Left lung (tissue), 10 donors: ENCODE data around the gene CYP3A5. TPM values are rescaled to one million over a fixed set of nuclear protein-coding genes. Genes with fewer than 3 reads are reported as not detected.
"Not testable (repeated sequence)": the region's sequence is repeated elsewhere in the genome, so short reads cannot be mapped to it uniquely, and the experiment has no call there.

ENCODE experiments used
- ATAC-seq: fragments of 200-7000 bp; cut with Tn5 transposase; one replicate; pipeline ENCODE4 v1.9.1; 2020; ENCODE audit warnings: moderate library complexity
- DNase-seq, 4 donors: peaks; one replicate each; pipeline ENCODE4 v3.0.0-alpha.2; 2013 to 2020
- H3K27ac ChIP-seq, 2 donors: fragments of 200-600 bp; sonication (generic) in 1 of 2; one replicate each; pipeline versions ENCODE4 v1.5.0 to v1.8.0; 2020 to 2021
- H3K27me3 ChIP-seq, 2 donors: fragments of 200-600 bp; sonication (generic) in 1 of 2; one replicate each; pipeline versions ENCODE4 v1.5.0 to v1.8.0; 2020 to 2021
- H3K36me3 ChIP-seq, 2 donors: fragments of 200-600 bp; sonication (generic) in 1 of 2; one replicate each; pipeline versions ENCODE4 v1.5.0 to v1.8.0; 2020 to 2021
- H3K4me1 ChIP-seq, 2 donors: fragments of 200-600 bp; one replicate each; pipeline ENCODE4 v1.8.0; 2021
- H3K4me3 ChIP-seq, 2 donors: fragments of 200-600 bp; sonication (generic) in 1 of 2; one replicate each; pipeline versions ENCODE4 v1.5.0 to v1.8.0; 2020 to 2021; ENCODE audit warnings: mild to moderate bottlenecking in 1 of 2
- H3K9me3 ChIP-seq, 2 donors: fragments of 200-600 bp; sonication (generic) in 1 of 2; one replicate each; pipeline versions ENCODE4 v1.5.0 to v1.8.0; 2020 to 2021
- CTCF ChIP-seq, 2 donors: fragments of 200-600 bp; sonication (generic) in 1 of 2; IDR thresholded peaks; one replicate each; pipeline versions ENCODE4 v1.5.0 to v1.8.0; 2021; ENCODE audit warnings: antibody characterized with exemption in 2 of 2
- intact Hi-C, 2 donors: fragments of 100-400 bp; cut with DNase I; formaldehyde crosslinking; loops; one replicate each; pipeline versions ENCODE4 v1.11.2 to v1.14.2; 2022
- polyA plus RNA-seq, 6 donors: library from polyadenylated mRNA; unstranded; fragments of 120-200 nt; gene quantifications; one replicate each; pipeline ENCODE4 v1.2.1, GENCODE V29; 2013; ENCODE audit not compliant: insufficient read length in 6 of 6
- total RNA-seq, 2 donors: library from RNA; stranded (reverse); fragmentation: NEBNext Ultra II Directional; extraction: Animal tissue kit (Norgen Biotek cat#: 25700); gene quantifications; one replicate each; pipeline ENCODE4 v1.2.1, GENCODE V29; 2021
- donor health status: DM: no; HTN: yes; CAD: no.
- donor health status: DM: no; HTN: no; CAD: no.

The CYP3A5 gene
- total and polyA plus RNA-seq, 8 donors: 5.7 to 29.5 (median 17.5) TPM

GRCh38 chr7:99653754-99654153, 26.0 kb downstream of the CYP3A5 start:
- no peak for TF ChIP-seq CTCF (IDR thresholded peaks at IDR 0.05)
- ATAC-seq (no peak), DNase-seq (no peak)
- H3K27ac ChIP-seq: no peak overlapping the region
- no peaks in the 10 kb centered on the region for H3K27me3 ChIP-seq
- no peaks in the 10 kb centered on the region for H3K4me1 ChIP-seq
- no peaks in the 10 kb centered on the region for H3K36me3 ChIP-seq
- H3K4me3 ChIP-seq: no peak overlapping the region
- intact Hi-C loops: no loop called here
- H3K9me3 ChIP-seq: no peaks in the 10 kb centered on the region

GRCh38 chr7:99653269-99653668, 26.5 kb downstream of the CYP3A5 start:
- H3K9me3 ChIP-seq, H3K36me3 ChIP-seq, H3K4me3 ChIP-seq, H3K27ac ChIP-seq, DNase-seq, intact Hi-C loops, H3K4me1 ChIP-seq, H3K27me3 ChIP-seq, ATAC-seq: not testable (repeated sequence)

- Histone ChIP-seq H3K4me3 (no peak overlapping the region), H3K27me3 (no peaks in the 10 kb centered on the region), H3K27ac (no peak overlapping the region), H3K9me3 (no peaks in the 10 kb centered on the region), H3K36me3 (no peaks in the 10 kb centered on the region), H3K4me1 (no peaks in the 10 kb centered on the region)
- DNase-seq (no peak), ATAC-seq (no peak)
- TF ChIP-seq CTCF (IDR thresholded peaks at IDR 0.05): no peak
- intact Hi-C loops: no loop called here
Measured at GRCh38 chr7:99652671-99653070, 27.1 kb downstream of the CYP3A5 start.

GRCh38 chr7:99651290-99651689, 28.5 kb downstream of the CYP3A5 start:
- TF ChIP-seq CTCF (IDR thresholded peaks at IDR 0.05): no peak
- DNase-seq (no peak), ATAC-seq (no peak)
- Histone ChIP-seq H3K9me3 (no peaks in the 10 kb centered on the region), H3K36me3 (no peaks in the 10 kb centered on the region), H3K4me3 (no peak overlapping the region), H3K27ac (no peak overlapping the region), H3K27me3 (no peaks in the 10 kb centered on the region), H3K4me1 (no peaks in the 10 kb centered on the region)
- intact Hi-C loops: no loop called here

GRCh38 chr7:99648843-99649242, 31.0 kb downstream of the CYP3A5 start:
- intact Hi-C loops: no loop called here
- Histone ChIP-seq H3K27ac (no peak overlapping the region), H3K4me1 (no peaks in the 10 kb centered on the region), H3K9me3 (peaks cover 0 to 2% of the 10 kb centered on the region in 2 donors), H3K36me3 (peaks cover 0 to 6% of the 10 kb centered on the region in 2 donors), H3K4me3 (no peak overlapping the region), H3K27me3 (no peaks in the 10 kb centered on the region)
- DNase-seq (no peak), ATAC-seq (no peak)
- TF ChIP-seq CTCF (IDR thresholded peaks at IDR 0.05): no peak

- TF ChIP-seq CTCF (IDR thresholded peaks at IDR 0.05): no peak
- intact Hi-C loops: no loop called here
- Histone ChIP-seq H3K36me3 (peaks cover 0 to 6% of the 10 kb centered on the region in 2 donors), H3K4me1 (no peaks in the 10 kb centered on the region), H3K27ac (no peak overlapping the region), H3K4me3 (no peak overlapping the region), H3K9me3 (peaks cover 0 to 2% of the 10 kb centered on the region in 2 donors), H3K27me3 (no peaks in the 10 kb centered on the region)
- ATAC-seq (no peak), DNase-seq (no peak)
Measured at GRCh38 chr7:99645590-99645989, 34.2 kb downstream of the CYP3A5 start.
